Astrocyte of the spinal cord (primary cell): ENCODE data around the gene FN3KRP.

Experiments used
- DNase-seq: peaks from one replicate; pipeline ENCODE4 v3.0.0; 2011; ENCODE audit warnings: low read depth, low spot score
- H3K4me3 ChIP-seq: 2 replicates; pipeline ENCODE4 v1.5.1; 2011; ENCODE audit warnings: low read depth, mild to moderate bottlenecking, low read length, moderate library complexity
- in situ Hi-C: cut with HindIII; loops from 2 replicates; pipeline ENCODE4 v1.10.0; 2017; ENCODE audit warnings: low sequenced_read_pairs
- TF ChIP-seq, protein P1 (sequence below): IDR thresholded peaks from 2 replicates; pipeline ENCODE4 v1.5.1; 2012; ENCODE audit warnings: low read depth, mild to moderate bottlenecking, low read length, inconsistent platforms

FN3KRP gene

DNA sequence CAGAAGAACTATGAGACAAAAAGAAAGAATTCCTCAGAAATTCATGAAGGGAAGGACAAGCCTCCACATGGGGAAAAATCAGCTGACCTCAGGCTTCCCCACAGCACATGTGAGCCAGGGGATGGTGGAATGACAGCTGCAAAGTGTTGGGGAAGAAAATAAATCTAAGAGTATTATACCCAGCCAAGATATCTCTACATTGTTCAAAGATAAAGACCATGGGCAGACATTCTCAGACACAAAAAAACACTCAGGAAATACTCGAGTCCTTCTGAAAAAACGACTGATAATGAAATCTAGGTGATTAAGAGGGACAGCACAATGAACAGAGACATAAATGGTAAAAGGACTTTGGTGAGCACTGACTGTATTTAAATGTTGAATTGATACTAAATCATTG is 21.9 kb upstream of the FN3KRP start:
- DNase-seq = no peak
- TF ChIP-seq, protein P1, sequence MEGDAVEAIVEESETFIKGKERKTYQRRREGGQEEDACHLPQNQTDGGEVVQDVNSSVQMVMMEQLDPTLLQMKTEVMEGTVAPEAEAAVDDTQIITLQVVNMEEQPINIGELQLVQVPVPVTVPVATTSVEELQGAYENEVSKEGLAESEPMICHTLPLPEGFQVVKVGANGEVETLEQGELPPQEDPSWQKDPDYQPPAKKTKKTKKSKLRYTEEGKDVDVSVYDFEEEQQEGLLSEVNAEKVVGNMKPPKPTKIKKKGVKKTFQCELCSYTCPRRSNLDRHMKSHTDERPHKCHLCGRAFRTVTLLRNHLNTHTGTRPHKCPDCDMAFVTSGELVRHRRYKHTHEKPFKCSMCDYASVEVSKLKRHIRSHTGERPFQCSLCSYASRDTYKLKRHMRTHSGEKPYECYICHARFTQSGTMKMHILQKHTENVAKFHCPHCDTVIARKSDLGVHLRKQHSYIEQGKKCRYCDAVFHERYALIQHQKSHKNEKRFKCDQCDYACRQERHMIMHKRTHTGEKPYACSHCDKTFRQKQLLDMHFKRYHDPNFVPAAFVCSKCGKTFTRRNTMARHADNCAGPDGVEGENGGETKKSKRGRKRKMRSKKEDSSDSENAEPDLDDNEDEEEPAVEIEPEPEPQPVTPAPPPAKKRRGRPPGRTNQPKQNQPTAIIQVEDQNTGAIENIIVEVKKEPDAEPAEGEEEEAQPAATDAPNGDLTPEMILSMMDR = no peak
- in situ Hi-C loops = no loop called here
- no peak overlapping the region for H3K4me3 ChIP-seq

DNA sequence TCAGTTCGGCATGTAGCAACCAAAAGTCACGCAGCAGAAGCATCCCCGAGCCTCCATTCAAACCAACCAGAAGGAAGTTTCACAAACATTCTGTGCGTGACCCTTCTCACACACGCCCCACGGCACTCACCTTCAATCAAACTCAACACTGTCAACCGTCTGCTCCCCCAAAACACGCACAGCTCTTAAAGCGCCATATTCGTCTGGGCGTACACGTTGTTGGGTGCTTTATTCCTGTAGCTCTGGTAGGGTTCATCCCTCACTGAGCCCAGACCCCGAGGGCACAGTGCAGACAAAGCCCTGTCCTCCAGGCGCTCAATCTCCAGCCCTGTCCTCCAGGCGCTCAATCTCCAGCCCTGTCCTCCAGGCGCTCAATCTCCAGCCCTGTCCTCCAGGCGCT is 20.2 kb upstream of the FN3KRP start:
- in situ Hi-C loops = no loop called here
- TF ChIP-seq, protein P1 = no peak
- no peak overlapping the region for H3K4me3 ChIP-seq
- no peak for DNase-seq

DNA sequence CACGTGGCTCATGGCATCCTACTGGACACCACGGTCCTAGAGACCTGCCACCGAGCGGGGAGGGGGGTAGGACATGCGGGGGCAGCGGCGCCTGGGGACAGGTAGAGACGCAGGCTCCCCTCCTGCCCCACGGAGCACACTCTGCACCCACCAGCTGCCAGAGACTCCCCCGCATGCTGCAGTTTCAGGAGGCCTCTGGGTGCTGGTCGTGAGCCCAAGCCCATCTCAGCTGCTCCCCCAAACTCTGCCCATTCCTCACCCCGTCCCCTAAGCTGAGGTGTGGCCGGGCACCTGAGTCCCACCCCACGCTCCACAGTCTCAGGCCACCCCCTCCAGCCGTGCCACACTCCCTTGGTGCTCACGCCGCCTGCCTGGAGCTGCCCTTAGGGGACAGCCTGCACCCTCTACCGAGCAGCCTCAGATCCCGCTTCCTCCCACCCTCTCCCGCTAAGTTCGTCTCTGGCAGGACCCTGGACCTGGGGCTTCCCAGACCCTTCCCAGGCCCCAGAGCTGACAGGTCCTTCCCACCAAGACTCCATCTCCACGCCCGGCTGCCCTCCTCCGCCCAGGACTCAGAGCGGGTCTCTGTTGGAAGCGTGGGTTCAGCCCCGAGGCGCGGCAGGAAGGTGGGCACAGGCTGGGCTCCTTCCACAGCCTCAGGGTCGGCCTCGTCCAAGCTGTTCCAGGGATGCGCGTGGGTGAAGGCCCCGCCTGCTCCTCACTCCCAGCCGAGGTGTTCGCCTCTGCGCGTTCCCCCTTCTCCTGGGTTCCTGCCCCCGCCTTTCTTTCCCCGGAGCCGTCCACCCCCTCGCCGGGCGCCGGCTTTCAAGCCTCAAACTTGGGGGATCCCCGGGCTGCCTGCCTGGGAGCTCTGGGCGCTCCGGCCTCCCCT is 19.3 kb upstream of the FN3KRP start:
- in situ Hi-C loops = no loop called here
- TF ChIP-seq, protein P1 = no peak
- H3K4me3 ChIP-seq = peak overlapping the region; percentile 52
- DNase-seq = no peak

DNA sequence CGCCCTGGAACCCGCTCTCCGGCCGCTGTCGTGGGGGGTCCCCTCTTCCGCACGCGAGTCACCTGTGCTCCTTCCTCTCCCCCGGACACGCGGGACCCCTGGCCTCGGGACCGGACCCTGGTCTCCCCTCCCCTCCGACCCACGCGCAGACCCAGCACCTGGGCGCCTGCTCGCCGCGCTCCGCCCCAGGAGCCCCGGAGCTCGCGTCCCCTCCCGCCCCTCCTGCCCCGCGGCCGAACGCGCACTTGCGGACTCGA is 18.8 kb upstream of the FN3KRP start:
- DNase-seq = no peak
- in situ Hi-C loops = no loop called here
- TF ChIP-seq, protein P1 = no peak
- peak overlapping the region; percentile 52 for H3K4me3 ChIP-seq

DNA sequence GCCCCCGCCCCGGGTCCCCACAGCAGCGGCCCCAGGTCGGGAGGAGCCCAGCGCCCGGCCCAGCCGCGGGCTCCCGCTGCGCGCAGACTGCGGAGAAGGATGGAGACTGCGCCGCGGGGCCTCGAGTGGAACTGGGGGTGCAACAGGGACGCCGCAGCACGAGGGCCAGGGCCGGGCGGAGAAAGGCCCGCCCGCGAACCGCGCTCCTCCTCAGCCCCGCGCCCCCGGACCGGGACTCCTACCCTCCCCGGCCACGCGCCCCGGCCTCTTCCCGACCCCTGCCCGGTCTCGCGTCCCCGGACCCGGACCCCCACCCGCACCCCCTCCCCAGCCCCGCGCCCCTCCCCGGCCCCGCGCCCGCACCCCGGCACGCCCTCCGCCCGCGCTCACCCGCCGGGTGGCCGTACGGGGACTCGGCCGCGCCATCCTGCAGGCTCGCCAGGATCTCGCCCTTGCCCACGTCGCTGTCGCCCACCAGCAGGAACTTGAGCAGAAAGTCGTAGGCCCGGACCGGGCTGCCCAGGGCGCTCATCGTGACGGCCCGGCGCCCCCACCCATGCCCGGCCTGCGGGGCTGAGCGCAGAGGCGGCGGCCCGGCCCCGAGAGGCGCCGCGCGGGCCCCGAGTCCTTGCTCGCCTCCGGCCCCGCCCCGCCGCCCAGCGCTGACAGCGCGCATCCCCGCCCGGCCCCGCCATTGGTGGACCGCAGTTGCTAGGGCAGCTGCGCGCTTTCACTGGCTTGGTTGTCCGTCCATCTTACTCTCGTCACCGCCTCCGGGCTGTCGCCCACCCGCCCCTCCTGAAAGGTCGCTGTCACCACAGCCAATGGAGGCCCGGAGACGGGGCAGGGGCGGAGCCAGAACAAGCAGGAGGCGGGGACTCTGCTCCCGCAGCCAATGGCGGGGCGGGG is 18.2 kb upstream of the FN3KRP start, which contains the start of gene RAB40B:
Gene RAB40B, minus strand, starts transcription at position 634 of the 909 bp plus-strand sequence. Its CDS starts 102 bp downstream, at position 532.
- TF ChIP-seq, protein P1 = no peak
- in situ Hi-C loops = no loop called here
- DNase-seq = peak; percentile 99
- peak within 1 kb of the TSS; percentile 52 for H3K4me3 ChIP-seq

DNA sequence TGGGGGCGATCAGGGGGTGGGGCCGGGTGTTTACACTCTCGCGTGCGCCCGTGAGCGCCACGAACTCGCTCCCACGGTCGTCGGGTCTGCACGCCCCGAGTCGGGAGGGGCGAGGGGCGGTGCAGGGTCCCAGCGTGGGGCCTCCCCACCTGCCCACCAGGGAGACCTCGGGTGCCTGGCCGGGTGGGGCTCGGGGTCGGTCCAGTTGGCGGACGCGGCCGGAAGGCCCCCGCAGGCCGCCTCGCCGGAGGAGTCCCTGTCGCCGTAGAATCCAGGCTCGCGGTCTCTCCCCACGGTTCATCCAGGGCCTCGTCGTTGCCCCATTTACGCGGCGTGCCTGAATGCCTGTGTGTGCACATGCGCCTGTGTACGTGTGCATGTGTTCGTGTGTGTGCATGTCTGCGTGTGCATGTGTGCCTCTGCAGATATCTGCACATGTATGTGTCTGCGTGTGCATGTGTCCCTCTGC is 17.5 kb upstream of the FN3KRP start:
- TF ChIP-seq, protein P1 = no peak
- peak overlapping the region; percentile 49 for H3K4me3 ChIP-seq

More for the DNA sequence above, 17.5 kb upstream of the FN3KRP start:
- in situ Hi-C loops = no loop called here
- no peak for DNase-seq
